Measurements from ENCODE around the gene TBATA.
"Not testable (repeated sequence)": the region's sequence is repeated elsewhere in the genome, so short reads cannot be mapped to it uniquely, and the experiment has no call there.

TBATA gene

DNA sequence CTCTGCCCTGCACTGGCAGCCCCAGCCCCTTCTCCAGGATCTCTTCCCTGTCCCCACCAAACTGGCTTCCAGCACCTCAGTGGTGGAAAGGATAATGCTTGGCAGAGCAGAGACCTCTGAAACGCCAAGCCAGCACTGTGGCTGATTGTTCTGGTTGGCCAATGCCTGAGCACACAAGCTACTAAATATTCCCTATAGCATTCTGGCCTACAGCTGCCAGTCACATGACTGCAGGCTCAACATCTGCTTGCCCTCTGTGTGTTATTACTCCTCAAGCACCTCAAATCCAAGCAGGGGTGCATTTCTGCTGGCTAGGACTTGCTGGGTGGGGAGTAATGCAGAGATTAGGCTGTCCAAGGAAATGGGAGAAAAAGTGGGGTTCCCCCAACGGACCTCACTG lies 6.1 kb downstream of the TBATA start:
- DNase-seq (ENCODE audit: low spot score) = peak; percentile 4

DNA sequence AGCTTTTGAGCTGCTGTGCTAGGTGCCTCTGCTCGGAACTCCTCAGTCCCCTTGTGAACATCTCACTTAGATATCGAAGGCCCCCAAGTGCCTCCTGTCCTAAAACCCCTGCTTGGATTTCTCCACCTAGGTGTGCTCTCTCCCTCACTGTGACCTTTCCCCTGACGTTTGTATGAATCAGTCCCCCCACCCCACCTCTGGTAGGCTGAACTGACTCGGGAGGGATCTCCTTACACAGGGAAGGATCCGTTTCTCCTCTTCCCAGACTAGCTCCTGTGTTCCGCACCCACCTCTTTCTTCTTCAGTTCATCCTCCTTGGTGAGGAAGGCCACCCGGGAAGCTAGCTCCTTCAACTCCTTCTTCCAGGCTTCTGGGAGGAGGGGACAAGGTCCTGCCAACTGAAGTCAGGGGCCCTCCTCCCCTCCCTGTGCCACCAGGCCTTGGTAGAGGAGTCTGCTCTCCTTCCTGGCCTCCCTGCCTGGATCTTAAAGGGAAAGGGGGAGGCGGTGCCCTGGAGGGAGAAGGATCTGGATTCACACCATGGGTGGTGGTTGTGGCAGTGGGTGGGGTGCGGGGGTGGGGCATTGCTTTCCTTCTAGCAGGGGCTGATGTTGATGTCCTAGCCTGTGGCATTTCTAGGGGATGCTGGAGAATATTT lies 6.8 kb downstream of the TBATA start:
- DNase-seq (ENCODE audit: low spot score) = peak; percentile 5

DNA sequence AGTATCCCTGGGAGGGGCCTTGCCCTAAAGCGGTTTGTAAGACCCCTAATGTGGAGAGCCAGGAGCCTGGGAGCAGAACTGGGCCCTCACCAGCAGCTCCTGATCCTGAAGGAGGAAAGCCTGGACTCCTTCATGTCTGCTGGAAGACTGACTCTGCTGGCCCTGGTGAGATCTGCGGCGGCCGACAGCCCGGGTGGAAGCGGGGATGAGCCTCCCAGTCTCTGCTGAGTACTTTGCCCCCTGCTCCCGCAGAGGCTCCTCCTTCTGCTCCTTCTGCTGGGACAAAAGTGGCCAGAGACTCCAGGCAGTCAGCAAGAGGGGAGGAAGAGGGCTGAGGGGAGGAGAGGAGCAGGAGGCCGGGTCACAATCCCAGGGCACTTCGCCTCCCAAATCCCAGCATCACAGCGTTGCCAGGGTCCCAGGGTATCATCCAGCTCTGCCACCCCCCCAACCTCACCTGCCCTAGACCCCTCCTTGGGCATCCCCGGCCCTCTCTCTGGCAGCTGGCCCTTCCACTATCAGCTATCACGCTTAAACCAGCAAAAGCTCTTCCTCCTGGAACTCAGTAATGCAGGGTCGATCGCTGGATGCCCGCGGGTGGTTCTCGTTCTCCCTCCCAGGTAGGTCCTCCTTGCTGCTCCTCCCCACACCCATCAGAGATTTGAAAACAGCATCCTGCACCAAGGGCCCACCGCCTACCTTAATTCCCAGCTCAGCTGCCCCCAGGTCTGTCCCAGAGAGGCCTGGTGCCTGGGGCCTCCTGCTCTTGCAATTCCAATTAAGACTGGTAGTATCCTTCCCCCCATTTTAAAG lies 7.9 kb downstream of the TBATA start:
- no peak for DNase-seq (ENCODE audit: low spot score)

DNA sequence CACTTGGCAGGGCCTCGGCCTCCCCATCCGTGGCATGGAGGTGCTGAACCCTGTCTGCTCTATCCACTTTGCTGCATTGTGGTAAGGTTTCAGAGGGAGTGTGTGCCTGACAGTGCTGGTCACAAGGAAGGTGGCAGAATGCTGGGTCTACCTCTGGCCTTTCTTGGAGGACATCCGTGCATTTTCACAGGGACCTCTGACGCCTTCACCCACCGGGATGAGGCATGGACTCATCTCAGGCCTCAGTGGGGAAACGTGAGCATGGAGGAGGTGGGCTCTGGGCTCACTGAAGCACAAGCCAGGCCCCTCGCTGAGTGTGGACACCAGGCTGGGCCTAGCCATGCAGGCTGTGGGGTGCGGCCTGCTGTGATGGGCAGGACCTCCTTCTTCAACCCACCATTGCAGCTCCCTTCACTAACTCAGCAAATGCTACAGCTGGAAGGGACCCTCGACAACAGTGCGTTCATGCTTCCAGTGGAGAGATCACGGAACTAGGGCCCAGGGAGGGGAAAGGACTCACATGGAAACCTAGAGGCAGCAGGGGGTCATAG lies 8.6 kb downstream of the TBATA start:
- DNase-seq (ENCODE audit: low spot score) = no peak

DNA sequence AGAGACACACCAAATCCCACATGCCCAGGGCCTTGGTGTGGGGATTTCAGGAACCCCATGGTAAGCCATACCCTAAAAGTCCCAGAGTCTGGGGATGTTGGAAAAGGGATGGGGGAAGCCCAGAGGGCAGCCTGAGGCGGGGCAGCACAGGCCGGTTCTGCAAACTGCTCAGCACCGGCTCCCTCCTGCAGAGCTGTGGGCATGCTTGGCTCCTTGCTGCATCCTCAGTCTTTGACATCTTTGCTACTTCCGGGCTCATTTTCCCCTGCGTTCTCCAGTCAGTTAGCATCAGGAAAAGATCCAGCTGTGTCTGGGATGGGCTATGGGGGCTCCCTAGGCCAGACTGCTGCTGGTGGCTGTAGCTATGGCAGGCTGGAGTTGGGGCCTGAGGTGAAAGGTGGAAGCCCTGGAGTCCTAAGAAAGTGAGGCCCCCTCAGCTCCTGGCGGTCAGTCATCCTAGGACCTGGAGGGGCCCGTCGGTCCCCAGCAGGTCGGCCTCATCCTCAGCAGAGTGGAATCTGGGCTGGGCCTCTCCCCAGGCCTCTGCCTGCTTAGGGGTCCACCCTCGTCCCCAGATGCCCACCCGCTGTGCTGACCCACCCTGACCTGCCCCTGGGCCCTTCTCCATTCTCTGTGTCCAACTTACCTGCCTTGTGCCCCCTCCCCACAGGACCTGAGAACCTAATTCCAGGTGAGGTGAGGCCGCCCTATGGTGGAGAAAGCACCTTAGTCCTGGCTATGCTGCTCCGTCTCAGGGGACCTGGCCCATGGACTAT lies 9.3 kb downstream of the TBATA start:
- no peak for DNase-seq (ENCODE audit: low spot score)

DNA sequence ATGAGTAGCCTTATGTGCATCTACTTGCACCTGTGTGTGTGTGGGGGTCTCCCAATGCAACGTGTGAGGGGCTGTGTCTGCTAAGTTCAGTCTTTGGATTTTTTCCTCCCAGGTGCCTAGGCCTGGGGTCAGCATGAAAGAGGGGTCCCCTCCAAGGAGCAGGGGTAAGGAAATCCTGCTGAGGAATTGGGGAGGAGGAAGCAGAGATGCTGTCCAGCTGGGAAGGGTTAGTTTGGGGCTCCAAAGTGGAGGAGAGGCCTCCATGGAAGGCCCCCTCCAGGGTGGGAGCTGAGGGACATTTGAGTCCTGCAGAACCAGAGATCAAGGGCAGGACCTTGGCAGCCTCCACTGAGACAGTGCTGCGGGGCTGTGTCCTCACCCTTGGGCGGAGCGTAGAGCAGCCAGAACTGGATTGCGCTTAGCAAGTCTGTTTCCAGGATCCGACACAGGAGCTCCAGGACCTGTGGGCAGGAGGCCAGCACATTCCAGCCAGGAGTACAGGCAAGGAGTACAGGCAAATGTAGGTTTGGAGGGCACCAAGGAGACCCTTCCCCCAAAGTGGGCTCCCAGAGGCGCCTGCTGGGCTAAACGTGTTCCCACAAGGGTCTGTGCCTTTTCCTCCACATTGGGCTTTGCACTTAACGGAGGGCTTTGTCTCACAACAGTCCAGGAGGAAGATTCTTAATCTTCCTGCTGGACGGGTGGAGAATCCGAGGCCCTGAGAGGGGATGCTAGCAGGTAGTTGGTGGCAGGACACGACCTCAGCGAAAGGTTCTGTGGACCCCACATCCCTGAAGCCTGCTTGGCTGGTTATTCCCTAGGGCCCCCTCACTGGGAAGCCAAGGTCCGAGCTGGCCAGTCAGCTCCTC lies 10.1 kb downstream of the TBATA start:
- no peak for DNase-seq (ENCODE audit: low spot score)

DNA sequence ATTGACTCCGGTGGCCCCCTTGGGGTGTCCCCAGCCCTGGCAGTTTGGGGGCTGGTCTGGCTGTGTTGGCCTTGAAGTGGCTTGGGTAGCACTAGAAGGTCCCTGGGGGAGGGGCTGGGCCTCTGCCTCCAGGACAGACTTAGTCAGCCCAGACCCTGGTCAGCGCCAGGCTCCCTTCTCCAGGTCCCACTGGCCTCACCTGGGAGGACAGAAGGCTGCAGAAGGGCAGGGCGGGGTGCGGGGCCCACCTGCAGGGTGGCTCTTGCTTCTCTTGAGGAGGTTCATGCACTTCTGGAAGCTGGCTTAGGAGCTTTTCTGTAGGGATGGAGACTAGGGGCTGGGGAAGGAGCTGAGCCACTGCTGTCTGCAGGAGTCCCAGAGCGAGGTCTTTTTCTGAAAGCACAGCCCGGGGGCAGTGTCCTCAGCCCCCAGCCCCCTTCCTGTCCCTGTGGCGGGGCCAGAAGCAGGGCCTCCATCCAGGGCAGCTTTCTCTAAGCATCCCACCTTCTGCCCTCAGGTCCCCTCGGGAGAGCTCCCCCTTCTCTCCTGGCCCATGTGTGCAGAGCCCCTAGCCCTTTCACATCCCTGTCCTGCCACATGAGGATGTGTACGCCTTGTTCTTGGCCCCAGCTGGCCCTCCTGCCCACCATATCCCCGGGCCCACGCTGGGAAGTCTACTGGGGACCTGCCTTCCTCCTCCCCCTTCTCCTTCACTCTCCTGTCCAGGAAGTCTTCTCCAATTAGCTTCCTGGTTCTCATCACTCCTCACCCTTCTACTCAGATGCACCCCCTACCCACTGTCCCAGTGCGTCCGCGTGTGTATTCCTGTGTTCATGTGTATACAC lies 11.0 kb downstream of the TBATA start:
- no peak for DNase-seq (ENCODE audit: low spot score)

DNA sequence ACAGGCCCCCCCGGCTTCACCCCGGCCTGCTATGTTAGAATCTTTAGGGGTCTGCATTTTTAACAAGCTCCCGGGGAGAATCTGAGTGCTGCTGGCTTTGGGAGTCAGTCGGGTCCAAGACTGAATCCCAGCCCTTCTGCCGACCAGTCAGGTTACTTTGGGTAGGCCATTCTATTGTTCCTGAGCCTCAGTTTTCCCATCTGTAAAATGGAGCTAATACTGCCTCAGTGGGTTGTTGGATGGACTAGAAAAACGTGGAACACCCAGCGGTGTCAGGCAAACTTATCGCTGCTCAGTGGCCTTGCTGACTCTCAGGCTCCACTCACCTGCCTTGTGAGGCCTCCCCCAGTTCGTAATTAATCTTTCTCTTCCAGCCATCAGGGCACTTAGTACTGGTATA lies 11.7 kb downstream of the TBATA start:
- DNase-seq (ENCODE audit: low spot score) = no peak

DNA sequence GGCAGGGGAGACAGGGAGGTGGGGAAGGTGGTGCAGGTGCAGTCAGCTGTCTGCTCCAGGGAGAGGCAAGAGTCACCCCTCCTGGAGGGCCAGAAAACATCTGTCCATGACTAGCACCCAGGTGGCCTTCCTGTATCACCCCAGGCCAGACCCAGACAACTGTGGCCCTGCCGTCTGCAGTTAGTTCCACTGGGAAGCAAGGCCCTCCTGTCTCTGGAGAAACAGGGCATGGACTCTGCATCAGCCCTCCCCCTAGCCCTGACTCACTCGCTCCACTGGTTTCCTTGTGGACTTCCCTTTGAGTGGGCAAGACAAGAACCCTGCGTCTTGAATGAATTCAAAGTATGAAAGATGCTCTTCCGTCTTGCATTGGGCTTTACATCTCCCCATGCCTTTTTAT lies 12.6 kb downstream of the TBATA start:
- DNase-seq (ENCODE audit: low spot score) = no peak

DNA sequence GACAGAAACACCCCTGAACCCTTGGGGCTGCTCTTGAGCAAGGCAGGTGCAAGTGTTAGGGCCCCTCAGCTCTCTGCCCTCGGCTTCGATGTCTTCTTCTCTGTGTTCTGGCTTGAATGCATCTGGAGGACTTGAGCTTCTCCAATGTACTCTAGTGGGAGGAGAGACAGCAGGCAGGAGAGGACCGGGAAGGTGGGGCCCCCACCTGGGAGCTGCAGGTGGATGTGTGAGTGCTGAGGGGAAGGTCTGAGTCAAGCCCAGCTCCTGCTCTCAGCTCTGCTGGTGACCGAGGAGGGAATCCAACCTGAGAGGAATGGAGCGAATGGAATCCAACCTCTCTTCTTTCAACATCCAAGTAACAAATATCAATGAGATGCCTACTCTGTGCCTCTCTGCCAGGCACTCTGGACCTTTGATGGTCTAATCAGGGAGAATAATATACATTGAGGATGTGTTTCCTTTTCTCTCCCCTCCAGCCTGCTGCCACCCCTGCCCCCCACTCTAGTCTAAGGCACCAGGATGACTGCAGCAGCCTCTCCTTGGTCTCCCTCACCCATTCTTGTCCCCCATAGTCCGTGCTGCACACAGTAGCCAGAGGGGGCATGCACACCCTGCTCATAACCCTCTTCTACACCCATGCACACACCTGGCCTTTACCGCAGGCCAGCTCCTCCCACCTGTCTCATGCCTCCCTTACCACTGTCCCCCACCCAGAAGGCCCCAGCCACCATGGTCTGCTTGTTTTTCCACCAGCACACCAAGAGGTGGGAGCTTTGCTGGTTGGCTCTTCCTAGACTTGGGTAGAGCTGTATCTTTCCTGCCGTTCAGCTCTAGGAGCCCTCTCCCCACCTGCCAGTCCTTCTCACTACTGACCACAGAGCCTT lies 13.6 kb downstream of the TBATA start:
- DNase-seq (ENCODE audit: low spot score) = no peak

DNA sequence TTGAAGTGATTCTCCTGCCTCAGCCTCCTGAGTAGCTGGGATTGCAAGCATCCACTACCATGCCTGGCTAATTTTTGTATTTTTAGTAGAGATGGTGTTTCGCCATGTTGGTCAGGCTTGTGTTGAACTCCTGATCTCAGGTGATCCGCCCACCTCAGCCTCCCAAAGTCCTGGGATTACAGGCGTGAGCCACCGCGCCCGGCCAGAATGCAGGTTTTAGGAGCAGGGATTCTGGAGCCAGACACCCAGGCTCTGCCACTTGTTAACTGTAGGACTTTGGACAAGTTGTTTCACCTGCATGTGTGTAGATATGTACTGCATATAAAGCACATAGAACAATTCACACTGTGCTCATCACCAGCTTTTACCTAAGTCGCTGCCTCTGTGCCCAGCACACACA lies 14.7 kb downstream of the TBATA start:
- not testable (repeated sequence) for DNase-seq (ENCODE audit: low spot score)

DNA sequence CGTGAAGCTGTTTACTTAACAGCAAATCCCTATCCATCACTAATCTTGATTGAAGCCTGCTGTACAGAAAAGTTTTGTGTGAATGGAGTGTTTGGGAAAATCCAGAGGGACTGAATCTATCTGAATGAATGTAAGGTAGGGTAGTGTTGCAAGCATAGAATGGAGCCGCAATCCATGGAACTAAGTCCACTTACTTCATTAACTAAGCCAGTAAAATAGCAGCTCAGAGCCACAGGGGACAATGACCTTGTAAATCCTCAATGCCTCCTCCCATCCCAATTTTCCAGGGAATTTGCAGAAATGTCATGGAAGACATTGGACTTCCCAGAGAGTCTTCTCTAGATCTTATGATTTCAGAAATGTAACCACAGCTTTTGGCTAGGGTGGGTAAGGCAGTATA lies 15.2 kb downstream of the TBATA start:
- no peak for DNase-seq (ENCODE audit: low spot score)

DNA sequence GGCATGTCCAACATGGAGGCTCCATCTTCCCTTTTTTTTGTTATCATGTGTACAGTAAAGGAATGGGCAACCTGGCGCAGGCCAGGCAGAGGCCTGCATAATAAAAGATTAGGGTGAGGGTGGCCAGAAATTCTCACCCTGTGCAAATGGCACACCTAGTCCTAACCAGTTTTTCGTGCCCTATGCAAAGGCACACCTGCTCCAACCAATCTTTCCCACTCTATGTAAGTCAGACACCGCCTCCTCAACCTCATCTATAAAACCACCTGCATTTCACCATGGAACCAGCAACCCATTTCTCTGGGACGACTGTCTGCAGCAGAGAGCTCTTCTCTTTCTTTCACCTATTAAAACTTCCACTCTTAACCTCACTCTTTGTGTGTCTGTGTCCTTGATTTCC lies 16.1 kb downstream of the TBATA start:
- no peak for DNase-seq (ENCODE audit: low spot score)

DNA sequence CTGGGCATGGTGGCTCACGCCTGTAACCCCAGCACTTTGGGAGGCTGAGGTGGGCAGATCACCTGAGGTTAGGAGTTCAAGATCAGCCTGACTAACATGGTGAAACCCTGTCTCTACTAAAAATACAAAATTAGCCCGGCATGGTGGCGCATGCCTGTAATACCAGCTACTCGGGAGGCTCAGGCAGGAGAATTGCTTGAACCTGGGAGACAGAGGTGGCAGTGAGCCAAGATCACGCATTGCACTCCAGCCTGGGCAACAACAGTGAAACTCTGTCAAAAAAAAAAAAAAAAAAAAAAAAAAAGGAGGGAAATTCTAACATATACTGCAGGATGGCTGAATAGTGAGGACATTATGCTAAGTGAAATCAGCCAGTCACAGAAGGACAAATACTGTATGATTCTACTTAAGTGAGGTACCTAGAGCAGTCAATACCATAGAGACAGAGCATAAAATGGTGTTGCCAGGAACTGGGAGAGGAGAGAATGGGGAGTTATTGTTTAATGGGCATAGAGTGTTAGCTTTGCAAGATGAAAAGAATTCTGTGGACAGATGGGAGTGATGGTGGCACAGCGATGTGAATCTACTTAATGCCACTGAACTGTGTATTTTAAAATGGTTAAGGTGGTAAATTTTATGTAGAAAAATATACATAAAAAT lies 17.0 kb downstream of the TBATA start:
- not testable (repeated sequence) for DNase-seq (ENCODE audit: low spot score)

DNA sequence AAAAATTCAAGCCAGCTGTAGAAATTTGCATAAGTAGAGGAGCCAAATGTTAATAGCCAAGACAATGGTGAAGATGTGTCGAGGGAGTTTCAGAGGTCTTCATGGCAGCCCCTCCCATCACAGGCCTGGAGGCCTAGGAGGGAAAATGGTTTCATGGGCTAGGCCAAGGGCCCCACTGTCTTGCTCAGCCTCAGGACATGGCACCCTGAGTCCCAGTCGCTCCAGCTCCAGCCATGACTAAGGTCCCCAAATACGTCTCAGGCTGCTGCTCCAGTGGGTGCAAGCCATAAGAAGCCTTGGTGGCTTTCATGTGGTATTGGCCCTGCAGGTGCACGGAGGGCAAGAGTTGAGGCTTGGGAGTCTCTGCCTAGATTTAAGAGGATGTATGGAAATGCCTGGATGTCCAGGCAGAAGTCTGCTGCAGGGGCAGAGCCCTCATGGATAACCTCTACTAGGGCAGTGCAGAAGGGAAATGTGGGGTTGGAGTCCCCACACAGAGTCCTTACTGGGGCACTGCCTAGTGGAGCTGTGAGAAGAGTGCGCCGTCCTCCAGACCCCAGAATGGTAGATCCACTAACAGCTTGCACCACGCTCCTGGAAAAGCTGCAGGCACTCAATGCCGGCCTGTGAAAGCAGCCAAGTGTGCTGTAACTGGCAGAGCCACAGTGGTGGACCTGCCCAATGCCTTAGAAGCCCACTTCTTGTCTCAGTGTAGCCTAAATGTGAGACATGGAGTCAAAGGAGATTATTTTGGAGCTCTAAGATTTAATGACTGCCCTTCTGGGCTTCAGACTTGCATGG lies 19.2 kb downstream of the TBATA start:
- no peak for DNase-seq (ENCODE audit: low spot score)

DNA sequence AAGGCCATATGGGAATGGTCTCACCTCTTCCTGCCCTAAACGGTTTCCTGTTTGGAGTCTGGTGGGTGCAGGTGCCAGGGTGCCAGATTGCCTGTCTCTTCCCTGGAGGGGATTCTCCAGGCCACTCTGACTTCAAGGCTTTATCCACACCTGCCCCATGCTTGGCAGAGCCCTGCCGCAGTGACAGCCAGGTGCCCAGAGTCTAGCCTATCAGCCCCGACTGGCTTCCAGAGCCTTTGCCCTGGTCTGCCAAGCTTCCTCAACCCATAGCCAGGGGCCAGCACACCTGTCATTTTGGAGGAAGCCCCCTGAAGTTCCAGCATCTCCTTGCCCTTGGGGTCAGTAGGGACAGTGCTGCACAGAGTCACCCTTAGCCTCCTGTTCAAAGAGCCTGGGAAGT lies 21.6 kb downstream of the TBATA start:
- no peak for DNase-seq (ENCODE audit: low spot score)

DNA sequence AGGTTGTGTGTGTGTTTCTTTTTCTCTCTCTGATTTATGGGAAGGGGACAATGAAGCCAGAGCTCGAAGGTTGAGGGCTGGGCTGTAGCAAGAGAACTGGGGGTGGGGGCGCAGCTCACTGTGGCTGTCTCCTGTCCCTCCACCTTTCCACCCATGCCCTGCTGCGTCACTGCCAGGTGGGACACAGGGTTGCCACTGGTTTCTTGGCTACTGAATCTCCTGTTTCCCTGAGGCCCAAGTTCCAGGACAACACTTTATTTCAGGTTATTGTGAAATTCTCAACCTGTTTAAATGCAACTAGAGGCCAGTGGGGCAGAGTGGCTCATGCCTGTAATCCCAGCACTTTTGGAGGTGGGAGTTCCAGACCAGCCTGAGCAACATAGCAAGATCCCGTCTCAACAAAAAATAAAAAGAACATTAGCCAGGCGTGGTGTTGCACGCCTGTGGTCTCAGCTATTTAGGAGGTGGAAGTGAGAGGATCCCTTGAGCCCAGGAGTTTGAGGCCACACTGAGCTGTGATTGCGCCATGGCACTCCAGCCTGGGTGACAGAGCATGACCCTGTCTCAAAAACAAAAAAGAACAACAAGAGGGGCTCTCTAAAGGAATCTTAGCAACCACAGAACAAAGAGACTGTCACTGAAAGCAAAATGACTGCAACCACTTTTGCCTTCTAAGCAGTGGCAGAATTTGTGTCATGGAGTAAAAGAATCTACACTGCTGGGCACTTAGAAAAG lies 22.6 kb downstream of the TBATA start:
- no peak for DNase-seq (ENCODE audit: low spot score)

Measured in AG08396 (cell line).